Coronary artery (tissue), 2 donors: ENCODE results near the gene PNCK.

ENCODE experiments used
- DNase-seq: peaks from one replicate; pipeline ENCODE4 v3.0.0-alpha.2; 2017; ENCODE audit warnings: low spot score
- H3K27ac ChIP-seq, 2 donors: fragments of 200-600 bp; sonication (generic); one replicate each; pipeline ENCODE4 v1.5.1; 2016 to 2019
- H3K4me3 ChIP-seq: fragments of 200-600 bp; sonication (generic); 2 replicates; pipeline ENCODE4 v1.5.1; 2016; ENCODE audit warnings: mild to moderate bottlenecking, moderate library complexity
- TF ChIP-seq, protein P1 (sequence below): fragments of 200-600 bp; sonication (generic); IDR thresholded peaks from one replicate; pipeline ENCODE4 v1.5.1; 2019; ENCODE audit warnings: antibody characterized with exemption

Gene PNCK

DNA sequence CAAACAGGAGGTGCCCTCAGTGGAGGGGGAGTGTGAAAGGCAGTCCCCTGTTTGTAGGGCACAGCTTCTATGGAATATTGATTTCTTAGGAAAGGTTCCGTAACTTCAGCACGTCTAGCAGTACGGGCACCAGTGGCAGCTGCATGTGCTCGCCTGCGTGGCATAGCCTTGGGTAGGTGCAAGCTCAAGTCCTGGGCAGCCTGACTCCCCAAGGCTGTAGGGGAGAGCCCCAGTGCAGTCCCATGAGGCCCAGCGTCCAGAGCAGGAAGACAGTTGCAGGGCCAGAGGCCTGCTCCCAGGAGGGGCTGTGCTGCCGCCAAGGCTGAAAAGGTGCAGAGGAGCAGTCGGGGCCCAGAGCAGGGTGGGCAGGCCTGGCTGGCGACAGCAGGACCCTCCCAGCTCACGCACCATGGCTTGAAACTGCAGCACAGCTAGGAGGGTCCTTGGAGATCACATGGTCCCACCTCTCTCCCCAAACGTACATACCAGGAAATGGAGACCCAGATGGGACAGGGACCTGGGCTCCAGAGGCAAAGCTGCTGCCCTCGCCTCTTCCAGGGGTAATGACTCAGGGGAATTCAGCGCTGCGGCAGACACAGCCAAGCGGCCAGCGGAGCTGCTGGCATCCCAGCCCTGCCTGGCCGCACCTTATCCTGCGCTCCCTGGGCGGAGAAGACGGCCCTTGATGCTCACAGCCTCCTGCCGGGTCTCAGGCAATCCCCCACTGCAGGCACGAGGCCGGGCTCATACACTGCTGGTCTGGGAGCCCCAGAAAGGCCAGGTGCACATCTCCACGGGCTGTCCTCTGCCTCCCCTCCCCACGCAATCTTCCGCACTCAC lies 32.7 kb downstream of the PNCK start:
- H3K27ac ChIP-seq = no peak overlapping the region
- DNase-seq = no peak
- H3K4me3 ChIP-seq = no peak overlapping the region
- TF ChIP-seq, protein P1, sequence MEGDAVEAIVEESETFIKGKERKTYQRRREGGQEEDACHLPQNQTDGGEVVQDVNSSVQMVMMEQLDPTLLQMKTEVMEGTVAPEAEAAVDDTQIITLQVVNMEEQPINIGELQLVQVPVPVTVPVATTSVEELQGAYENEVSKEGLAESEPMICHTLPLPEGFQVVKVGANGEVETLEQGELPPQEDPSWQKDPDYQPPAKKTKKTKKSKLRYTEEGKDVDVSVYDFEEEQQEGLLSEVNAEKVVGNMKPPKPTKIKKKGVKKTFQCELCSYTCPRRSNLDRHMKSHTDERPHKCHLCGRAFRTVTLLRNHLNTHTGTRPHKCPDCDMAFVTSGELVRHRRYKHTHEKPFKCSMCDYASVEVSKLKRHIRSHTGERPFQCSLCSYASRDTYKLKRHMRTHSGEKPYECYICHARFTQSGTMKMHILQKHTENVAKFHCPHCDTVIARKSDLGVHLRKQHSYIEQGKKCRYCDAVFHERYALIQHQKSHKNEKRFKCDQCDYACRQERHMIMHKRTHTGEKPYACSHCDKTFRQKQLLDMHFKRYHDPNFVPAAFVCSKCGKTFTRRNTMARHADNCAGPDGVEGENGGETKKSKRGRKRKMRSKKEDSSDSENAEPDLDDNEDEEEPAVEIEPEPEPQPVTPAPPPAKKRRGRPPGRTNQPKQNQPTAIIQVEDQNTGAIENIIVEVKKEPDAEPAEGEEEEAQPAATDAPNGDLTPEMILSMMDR = no peak

DNA sequence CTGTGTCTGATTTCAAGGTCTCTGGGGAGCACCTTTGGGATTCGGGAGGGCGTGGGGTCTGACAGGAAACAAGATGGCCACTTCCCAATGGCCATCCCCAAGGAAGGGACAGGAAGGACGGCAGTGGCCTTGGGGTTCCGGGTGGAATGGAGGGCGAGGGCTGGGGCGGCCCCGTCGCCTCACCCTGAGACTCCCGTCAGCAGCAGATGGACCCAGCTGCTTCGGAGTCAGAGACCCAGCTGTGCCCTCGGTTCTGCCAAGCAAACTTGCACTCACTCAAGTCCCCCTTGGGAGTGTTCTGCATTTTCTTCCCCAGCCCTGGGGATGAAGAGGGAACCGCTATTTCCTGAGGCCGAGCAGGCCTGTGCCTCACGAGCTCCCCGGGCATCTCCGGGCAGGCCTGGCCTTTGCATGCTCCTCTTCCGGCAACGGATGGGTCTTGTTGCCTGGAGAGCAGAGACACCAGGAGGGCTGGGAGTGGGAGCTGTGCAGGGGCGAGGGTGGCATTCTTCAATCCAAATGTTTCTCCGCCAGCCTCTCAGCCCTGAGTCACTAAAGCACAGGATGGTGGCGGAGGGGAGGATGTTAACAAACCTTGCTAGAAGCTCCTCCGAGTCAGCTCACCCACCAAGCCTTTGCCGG lies 33.4 kb downstream of the PNCK start:
- Histone ChIP-seq H3K4me3 (no peak overlapping the region), H3K27ac (no peak overlapping the region)
- DNase-seq = no peak
- TF ChIP-seq, protein P1 = no peak

DNA sequence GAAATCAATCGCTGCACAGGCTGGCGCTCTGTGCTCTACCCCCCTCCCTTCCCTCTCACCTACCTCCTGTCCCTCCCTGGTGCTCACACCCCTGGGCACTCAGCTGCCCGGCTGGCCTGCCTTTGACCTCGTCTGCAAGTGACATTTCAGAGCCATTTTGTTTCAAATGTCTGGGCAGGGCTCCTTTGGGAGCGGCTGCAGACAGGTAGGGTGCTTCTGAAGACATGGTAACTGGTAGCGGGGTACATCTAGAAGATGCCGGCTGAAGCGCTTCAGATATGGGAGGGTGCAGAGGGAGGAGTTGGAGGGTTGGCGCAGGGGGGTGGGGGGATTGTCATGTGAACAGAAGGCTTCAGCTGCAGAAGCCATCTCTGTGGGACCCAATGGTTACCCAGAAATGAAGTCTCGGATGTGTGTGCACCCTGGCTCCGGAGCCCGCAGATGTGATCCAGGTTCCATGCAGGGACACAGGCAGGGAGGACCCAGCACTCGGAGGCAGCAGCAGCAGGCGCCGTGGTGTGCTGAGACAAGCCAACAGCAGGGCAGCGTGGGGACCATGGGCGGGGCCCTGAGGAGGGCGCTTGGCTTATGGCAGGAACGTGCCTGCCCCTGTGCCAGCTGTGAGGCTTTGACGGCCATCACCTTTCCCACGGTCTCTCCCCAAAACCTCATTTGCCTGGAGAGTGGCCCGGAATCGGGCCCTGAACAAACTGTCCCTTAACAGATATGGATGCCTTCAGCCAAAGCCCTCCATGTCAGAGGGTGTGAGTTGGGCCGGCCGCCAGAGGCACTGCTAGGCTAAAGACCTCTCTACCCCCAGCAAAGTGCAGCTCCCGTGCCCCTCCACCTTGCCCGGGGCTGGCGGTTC lies 34.2 kb downstream of the PNCK start:
- Histone ChIP-seq H3K4me3 (no peak overlapping the region), H3K27ac (no peak overlapping the region)
- peak; percentile 63 for DNase-seq
- TF ChIP-seq, protein P1 = no peak

DNA sequence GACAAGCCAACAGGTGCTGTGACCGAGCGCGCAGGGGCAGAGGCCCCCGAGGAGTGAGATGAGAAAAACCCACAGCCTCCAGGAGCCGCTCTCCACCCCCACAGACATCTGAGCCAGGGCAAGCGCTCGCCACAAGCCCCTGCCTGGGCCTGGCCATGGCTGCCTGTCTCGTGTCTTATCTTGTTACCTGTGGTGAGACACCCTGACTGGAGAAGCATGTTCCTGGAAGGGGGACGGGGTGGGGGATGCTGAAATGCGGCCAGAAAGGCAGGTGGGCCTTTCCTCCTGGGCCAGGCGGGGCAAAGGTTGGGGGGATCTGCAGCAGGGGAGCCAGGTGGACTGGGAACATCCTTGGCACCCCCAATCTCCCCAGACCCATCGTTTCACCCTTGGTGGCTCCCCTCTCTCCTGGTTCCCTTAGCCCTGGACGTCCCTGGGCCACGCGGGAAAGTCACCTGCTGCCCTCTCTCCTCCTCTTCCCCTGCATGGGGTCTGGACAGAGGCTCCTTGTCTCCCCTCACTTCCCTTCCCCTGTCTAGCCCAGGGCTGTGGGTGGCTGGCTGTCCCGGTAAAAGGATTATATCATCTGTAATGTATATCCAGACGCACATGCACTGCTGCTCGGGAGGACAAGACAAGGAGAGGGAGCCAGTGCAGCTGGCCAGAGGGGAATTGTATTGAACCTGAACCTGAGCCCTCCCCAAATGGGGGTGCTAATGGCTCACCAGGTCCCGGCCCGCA lies 35.0 kb downstream of the PNCK start:
- Histone ChIP-seq H3K27ac (no peak overlapping the region), H3K4me3 (no peak overlapping the region)
- TF ChIP-seq, protein P1 = no peak
- DNase-seq = no peak

DNA sequence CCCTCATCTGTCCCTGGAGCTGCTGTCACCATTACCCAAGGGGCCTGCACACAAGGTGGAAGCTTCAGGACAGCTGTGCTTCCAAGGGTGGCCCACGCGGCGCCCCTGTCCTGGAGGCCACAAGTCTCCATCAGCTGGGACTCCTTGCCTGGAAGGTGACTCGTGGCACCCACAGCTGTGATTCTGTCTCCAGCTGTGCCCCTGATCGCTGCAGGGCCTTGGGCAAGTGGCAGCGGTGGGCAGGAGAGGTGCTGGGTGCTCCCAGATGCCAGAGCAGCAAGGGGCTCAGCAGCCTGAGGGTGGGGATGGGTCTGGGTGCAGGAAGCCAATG lies 35.6 kb downstream of the PNCK start:
- H3K4me3 ChIP-seq = no peak overlapping the region
- H3K27ac ChIP-seq = no peak overlapping the region
- TF ChIP-seq, protein P1 = no peak
- no peak for DNase-seq

DNA sequence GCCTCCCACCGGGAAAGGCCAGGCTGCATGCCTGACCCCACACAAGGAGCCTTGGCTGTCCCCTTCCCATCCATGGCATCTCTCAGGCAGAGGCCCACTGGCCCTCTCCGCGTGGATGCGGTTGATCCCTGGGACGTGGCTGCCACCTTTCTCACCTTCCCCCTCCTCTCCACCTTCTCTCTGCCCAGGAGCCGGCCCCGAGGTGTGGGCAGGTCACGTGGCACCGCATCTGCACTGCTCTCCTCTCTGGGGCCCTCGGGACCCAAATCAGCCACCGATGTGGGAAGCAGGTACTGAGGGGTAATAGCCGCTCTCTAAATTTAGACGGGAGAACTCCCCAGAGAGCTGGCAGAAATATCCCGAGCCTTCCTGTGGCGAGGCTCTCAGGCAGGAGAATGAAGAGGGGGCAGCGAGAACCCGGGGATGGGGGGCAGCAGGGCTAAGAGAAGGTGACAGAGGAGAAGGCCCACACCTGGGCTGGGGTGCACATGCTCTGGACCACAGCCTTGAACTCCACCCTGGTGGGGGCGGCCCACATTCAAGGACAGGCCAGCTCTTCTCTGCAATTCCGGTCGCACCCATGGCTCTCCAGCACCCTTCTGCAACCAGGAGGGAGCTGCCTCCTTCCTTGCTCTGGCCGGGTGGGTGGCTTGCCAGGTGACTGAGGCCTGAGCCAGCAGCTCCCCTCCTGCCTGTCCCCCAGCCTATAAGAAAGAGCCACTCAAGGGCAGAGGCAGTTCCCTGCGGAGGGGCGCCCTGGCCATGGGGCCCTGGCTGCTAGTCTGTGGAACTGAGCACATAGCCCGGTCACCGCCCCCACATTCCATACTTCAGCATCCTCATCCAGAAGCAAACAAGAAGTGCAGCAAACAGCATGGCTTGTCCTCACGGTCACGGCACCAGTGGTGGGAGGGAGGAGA lies 36.2 kb downstream of the PNCK start:
- H3K4me3 ChIP-seq = no peak overlapping the region
- TF ChIP-seq, protein P1 = no peak
- H3K27ac ChIP-seq = no peak overlapping the region
- no peak for DNase-seq
